Activated naive CD4-positive, alpha-beta T cell treated with anti-CD3 and anti-CD28 coated beads, Interleukin-2, amount 50 U/mL, for 24 hours (primary cell): Measurements from ENCODE around the gene C5orf47.
"Not testable (repeated sequence)": the region's sequence is repeated elsewhere in the genome, so short reads cannot be mapped to it uniquely, and the experiment has no call there.

ENCODE experiments used
- H3K27ac Mint-ChIP-seq: one replicate; pipeline ENCODE4 v1.8.0; 2021; ENCODE audit warnings: mild to moderate bottlenecking, mixed read lengths
- H3K27me3 Mint-ChIP-seq: one replicate; pipeline ENCODE4 v1.8.0; 2021; ENCODE audit warnings: mixed read lengths
- H3K36me3 Mint-ChIP-seq: one replicate; pipeline ENCODE4 v1.8.0; 2021; ENCODE audit warnings: mixed read lengths
- H3K4me1 Mint-ChIP-seq: one replicate; pipeline ENCODE4 v1.8.0; 2021; ENCODE audit warnings: mixed read lengths
- H3K4me3 Mint-ChIP-seq: one replicate; pipeline ENCODE4 v1.8.0; 2021; ENCODE audit warnings: mild to moderate bottlenecking, mixed read lengths
- H3K9me3 Mint-ChIP-seq: one replicate; pipeline ENCODE4 v1.8.0; 2021; ENCODE audit warnings: mixed read lengths

Gene C5orf47

DNA sequence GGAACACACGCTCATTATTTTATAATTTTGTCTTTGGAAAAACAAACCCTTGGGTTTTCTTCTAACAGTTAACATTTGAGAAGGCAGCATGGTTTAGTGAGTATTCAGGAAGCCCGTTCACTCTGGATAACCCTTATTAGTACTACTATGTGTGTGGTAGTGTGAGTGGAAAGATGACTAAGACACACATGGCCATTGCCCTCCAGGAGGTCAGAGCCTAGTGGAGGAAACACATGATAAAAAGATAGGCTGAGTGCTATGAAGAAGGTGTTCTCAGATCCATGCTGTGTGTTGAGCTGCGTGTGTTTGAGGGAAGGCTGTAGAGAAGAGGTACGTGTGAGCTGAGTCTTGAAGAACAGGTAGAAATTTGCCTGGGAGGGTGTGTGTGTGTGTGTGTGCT, 8.4 kb downstream of the C5orf47 start:
- Mint-ChIP-seq H3K9me3 (no peaks in the 10 kb centered on the region), H3K27ac (no peak overlapping the region), H3K27me3 (peaks cover 7% of the 10 kb centered on the region), H3K4me1 (no peaks in the 10 kb centered on the region), H3K36me3 (no peaks in the 10 kb centered on the region), H3K4me3 (no peak overlapping the region)

DNA sequence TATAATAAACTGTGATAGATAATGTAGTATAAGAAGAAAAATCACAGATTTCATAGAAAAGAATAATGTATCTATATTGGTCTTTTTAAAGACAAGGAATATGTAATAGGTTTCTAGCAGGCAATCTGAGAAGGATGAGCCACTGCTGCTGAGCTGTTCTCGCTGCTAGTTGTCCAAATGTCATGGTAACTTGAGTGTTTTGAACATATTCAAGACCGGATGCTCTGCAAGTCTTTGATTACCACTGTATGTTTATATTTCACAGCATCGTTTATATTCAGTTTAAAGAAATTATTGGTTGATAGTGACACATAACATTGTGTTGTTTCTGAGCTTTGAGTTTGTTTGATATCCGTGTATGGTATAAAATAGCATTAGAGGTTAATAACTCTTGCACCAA, 9.6 kb downstream of the C5orf47 start:
- Mint-ChIP-seq H3K36me3 (no peaks in the 10 kb centered on the region), H3K27ac (no peak overlapping the region), H3K4me1 (no peaks in the 10 kb centered on the region), H3K9me3 (no peaks in the 10 kb centered on the region), H3K27me3 (peaks cover 11% of the 10 kb centered on the region), H3K4me3 (no peak overlapping the region)

DNA sequence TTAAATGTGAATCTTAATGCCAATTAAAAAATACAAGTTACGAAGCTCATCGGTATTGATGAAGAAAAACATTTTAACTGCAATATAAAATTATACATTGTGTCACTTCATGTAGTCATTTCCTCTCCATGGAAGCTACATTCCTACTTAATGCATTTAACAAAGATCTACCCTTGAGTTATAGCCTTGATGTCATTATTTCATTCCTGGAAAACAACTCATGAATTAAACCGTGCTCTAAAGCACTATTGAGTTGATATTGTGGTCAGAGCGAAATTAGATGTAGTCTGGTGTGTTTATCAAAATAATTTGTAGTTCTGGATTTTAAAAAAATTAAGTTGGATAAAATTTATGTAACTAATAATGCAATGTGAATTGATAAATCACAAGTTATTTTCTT, 11.1 kb downstream of the C5orf47 start:
- H3K4me1 Mint-ChIP-seq: no peaks in the 10 kb centered on the region
- peaks cover 13% of the 10 kb centered on the region for H3K27me3 Mint-ChIP-seq
- H3K4me3 Mint-ChIP-seq: no peak overlapping the region
- no peaks in the 10 kb centered on the region for H3K36me3 Mint-ChIP-seq
- H3K27ac Mint-ChIP-seq: no peak overlapping the region
- H3K9me3 Mint-ChIP-seq: no peaks in the 10 kb centered on the region

DNA sequence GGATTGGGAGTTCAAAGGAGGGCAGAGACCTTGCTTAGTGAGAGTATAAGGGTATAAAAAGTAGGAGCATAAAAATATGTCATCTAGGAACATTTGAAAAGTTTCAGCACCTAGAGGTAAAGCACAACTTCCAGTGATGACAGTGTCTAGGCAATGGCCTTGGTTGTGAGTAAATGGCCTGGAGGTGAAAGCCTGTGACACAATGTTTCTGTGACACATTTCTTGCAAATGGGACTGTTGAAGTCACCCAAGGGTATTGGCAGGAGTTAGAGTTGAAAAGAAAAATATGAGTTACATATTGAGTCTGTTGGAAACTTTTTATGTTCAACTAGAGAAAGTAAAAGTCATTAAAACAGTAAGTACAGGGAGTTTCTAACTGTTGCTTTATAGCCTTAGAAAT, 14.8 kb downstream of the C5orf47 start:
- Mint-ChIP-seq H3K36me3 (no peaks in the 10 kb centered on the region), H3K4me3 (no peak overlapping the region), H3K9me3 (no peaks in the 10 kb centered on the region), H3K27ac (no peak overlapping the region), H3K27me3 (peaks cover 10% of the 10 kb centered on the region), H3K4me1 (no peaks in the 10 kb centered on the region)

DNA sequence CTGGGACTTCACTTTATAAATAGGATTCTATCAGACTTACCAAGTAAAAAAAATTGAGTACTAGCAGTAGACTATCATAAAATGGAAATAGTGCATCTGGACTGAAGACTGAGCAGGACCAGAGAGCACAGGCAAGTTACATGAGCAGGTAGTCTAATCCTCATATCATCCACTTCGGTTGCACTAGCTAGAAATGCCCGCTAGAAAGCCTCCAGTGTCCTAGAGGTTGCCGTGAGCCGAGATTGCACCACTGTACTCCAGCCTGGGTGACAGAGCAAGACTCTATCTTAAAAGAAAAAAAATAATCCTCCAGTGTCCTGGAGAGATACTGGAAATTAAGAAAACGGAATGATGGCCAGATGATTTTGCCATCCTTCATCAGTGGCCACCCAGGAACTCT, 20.0 kb downstream of the C5orf47 start:
- Mint-ChIP-seq H3K4me3 (no peak overlapping the region), H3K27ac (no peak overlapping the region), H3K36me3 (no peaks in the 10 kb centered on the region), H3K27me3 (peaks cover 8% of the 10 kb centered on the region), H3K4me1 (no peaks in the 10 kb centered on the region), H3K9me3 (no peaks in the 10 kb centered on the region)

DNA sequence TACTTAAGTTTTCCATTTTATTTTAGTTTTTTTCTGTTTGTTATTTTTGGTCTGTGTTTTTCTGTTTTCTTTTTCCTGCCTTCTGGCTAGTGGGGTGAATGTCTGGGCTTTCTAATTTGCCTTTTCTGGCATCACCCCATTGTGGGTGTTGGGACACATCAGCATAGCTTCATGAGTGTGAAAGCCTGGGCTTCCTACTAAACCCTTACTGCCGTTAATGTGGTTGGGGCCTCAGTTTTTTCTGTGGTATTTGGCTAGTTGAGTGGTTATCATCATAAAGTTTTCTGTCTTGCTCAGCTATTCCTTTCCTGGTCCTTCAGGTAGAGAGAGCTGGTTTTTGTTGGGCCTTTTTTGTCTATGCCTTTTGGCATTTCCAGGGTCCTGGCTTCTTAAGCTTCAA, 21.4 kb downstream of the C5orf47 start:
- H3K9me3 Mint-ChIP-seq: no peaks in the 10 kb centered on the region
- H3K4me1 Mint-ChIP-seq: no peaks in the 10 kb centered on the region
- H3K27ac Mint-ChIP-seq: no peak overlapping the region
- H3K4me3 Mint-ChIP-seq: no peak overlapping the region
- peaks cover 6% of the 10 kb centered on the region for H3K27me3 Mint-ChIP-seq
- no peaks in the 10 kb centered on the region for H3K36me3 Mint-ChIP-seq

DNA sequence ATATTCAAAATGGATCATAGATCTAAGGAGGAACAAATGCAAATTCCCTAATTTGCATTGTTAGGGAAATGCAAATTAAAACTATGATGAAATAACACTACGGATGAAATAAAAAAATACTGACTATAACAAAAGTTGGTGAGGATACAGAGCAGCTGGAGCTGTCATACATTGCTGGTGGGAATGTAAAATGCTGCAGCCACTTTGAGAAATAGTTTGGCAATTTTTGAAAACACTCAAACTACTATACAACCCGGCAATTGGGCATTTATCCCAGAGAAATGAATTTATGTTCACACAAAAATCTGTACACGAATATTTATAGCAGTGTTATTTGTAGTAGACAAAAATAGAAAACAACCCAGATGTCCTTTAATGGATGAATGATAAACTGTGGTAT, 22.5 kb downstream of the C5orf47 start:
- no peaks in the 10 kb centered on the region for H3K9me3 Mint-ChIP-seq
- H3K4me3 Mint-ChIP-seq: no peak overlapping the region
- H3K27me3 Mint-ChIP-seq: peaks cover 4% of the 10 kb centered on the region
- H3K36me3 Mint-ChIP-seq: no peaks in the 10 kb centered on the region
- no peak overlapping the region for H3K27ac Mint-ChIP-seq
- H3K4me1 Mint-ChIP-seq: no peaks in the 10 kb centered on the region

DNA sequence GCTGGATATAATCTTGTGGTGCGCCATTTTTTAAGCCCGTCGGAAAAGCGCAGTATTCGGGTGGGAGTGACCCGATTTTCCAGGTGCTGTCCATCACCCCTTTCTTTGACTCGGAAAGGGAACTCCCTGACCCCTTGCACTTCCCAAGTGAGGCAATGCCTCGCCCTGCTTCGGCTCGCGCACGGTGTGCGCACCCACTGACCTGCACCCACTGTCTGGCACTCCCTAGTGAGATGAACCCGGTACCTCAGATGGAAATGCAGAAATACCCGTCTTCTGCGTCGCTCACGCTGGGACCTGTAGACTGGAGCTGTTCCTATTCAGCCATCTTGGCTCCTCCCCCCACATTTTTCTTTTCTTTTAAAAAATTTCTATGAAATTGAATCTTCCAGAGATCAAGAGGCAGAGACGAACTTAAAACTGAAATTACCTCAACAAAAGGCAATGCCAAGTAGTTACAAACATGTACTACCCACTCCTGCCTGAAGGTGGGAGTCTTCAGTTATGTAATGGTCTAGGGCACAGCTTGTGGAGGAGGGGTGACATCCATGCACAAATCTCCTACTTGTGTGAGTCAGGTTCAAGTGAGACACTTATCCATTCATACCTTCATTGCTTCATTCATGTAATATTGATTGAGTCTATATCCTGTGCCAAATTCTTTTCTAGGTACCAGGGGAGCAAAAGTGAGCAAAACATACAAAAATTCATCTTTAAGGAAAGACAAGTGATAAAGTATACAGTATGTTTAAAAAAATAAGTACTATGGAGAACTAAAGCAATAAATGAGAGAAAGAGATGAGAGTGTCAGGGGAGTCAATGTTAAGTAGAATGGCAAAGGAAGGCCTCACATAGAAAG, 31.3 kb downstream of the C5orf47 start:
- H3K27ac Mint-ChIP-seq, H3K36me3 Mint-ChIP-seq, H3K9me3 Mint-ChIP-seq, H3K4me3 Mint-ChIP-seq, H3K4me1 Mint-ChIP-seq: not testable (repeated sequence)
- peaks cover 21% of the 10 kb centered on the region for H3K27me3 Mint-ChIP-seq

DNA sequence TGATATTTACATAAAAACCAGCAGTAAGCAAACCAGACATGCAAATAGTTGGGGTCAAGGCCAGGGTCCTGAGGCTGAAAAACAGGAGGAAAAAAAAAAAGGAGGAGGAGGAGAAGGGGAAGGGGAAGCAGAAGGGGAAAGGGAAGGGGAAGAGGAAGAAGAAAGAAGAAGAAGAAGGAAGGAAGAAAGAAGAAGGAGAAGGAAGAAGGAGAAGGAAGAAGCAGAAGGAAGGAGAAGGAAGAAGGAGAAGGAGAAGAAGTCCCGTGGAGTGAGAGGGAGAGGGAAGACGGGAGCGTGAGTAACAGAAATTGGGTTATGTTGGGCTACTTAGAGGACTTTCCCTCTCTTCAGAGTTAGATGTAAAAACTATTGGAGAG, 31.9 kb downstream of the C5orf47 start:
- Mint-ChIP-seq H3K9me3 (peaks cover 3% of the 10 kb centered on the region), H3K27me3 (peaks cover 21% of the 10 kb centered on the region), H3K36me3 (no peaks in the 10 kb centered on the region), H3K27ac (no peak overlapping the region), H3K4me3 (no peak overlapping the region), H3K4me1 (no peaks in the 10 kb centered on the region)

DNA sequence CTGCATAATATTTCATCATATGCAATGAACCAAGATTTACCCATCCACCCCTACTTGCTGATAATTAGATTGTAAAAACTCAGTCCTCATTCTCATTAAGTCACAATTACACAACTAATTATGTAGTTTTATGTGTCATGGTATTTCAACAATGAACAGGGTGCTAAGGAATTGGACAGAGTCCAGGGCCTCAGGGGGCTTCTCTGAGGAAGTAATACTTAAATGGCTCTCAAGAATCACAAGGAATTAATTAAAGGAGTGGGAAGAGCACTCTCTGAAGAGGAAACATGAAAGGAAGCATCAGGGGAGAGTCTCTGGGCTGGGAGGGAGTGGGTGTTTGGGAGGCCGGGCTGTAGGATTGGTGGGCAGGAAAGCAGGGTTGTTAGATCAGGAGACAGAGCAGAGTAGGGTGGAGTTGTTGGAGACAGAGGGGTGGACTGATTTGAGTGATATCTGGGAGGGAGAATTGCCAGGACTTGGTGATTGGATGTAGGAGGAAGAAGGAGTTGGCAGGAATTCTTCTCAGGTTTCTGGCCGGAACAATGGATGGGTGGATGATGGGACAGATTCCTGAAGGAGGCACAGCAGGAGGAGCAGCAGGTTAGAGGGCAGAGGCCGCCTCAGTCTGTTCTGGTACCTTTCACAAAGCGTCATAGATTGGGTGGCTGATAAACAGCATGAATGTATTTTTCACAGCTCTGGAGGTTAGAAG, 33.6 kb downstream of the C5orf47 start:
- Mint-ChIP-seq H3K9me3 (peaks cover 3% of the 10 kb centered on the region), H3K36me3 (no peaks in the 10 kb centered on the region), H3K4me1 (no peaks in the 10 kb centered on the region), H3K4me3 (no peak overlapping the region), H3K27me3 (peaks cover 21% of the 10 kb centered on the region), H3K27ac (no peak overlapping the region)

DNA sequence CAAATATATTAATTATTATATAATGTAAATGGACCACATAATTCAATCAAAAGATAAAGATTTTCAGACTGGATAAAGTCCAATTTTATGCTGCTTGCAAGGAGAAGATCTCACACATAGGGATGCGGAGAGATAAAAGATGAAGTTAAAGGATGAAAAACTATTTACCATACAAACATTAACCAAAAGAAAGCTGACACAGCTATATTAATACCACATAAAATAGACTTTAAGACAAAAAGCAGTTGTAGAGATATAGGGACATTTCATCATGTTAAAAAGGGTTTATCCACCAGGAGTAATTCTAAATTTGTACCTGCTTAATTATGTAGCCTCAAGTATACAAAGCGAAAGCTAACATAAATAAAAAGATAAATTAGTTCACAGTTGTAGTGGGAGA, 41.3 kb downstream of the C5orf47 start:
- H3K36me3 Mint-ChIP-seq: no peaks in the 10 kb centered on the region
- no peaks in the 10 kb centered on the region for H3K4me1 Mint-ChIP-seq
- peaks cover 1% of the 10 kb centered on the region for H3K27me3 Mint-ChIP-seq
- H3K9me3 Mint-ChIP-seq: peaks cover 11% of the 10 kb centered on the region
- no peak overlapping the region for H3K27ac Mint-ChIP-seq
- H3K4me3 Mint-ChIP-seq: no peak overlapping the region

DNA sequence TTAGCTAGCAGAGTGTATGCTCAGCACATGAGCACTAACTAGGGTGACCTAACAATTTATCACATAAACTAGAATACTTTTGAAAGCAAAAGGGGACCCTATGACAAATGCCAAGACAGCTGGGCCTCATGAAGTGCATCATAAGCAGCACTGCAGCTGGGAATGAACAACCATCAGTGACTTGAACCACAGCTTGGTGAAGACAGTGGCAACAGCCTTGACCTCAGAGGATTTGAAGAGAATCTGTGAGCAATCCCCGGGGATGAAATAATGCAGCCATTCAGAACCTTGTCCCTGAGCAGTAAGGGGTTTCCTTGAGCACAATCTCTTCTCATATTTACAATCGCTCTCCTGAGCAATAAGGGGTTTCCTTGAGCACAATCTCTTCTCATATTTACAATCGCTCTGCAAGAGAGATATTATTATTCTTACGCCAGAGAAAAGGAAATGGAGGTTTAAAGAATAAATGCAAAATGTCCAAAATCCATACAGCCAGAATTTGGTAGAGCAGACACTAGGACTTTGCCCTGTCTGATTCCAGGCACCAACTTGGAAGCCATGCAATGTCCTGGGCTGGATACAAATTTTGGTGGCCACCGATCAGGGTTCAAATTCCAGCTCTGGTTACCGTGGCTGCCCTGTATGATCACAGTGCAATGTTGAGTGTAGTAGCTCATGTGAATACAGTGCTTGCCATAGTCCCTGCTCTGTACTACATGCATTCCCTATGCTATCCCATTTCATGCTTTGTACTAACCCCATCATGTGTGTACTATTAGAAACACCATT, 55.7 kb downstream of the C5orf47 start:
- no peaks in the 10 kb centered on the region for H3K4me1 Mint-ChIP-seq
- peaks cover 5% of the 10 kb centered on the region for H3K9me3 Mint-ChIP-seq
- peaks cover 22% of the 10 kb centered on the region for H3K27me3 Mint-ChIP-seq
- no peaks in the 10 kb centered on the region for H3K36me3 Mint-ChIP-seq
- no peak overlapping the region for H3K27ac Mint-ChIP-seq
- H3K4me3 Mint-ChIP-seq: no peak overlapping the region

DNA sequence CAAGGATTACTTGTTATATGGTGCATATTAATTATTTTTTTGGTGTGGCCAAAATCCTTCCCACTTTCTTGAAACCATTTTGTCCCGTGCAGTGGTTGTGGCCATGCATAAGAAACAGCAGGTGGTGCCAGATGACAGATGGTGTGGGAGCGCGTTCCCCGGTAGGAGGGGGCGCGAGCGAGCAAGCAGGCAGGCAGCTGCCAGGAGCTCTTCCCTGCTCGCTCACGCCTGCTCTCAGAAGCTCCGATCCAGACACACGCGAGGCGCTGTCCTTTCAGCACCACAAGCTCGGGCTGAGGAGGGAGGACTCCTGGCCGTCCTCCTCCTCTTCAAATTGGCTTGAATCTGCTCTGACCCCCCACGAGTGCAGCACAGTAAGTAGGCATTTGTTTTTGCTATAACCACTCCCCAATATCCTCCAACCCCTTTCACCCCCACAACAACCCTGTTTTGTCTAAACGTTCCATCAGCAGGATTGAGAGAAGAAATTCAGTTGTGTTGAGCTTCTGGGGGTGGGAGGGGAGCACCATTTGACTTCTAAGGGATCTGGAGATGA, 56.6 kb downstream of the C5orf47 start, which contains the start of gene NSG2:
Gene NSG2, plus strand, starts transcription at position 237 of the 556 bp plus-strand sequence. CDS start 1,050 bp downstream, outside the sequence.
- Mint-ChIP-seq H3K4me3 (no peak within 1 kb of the TSS), H3K4me1 (no peaks in the 10 kb centered on the region), H3K36me3 (no peaks in the 10 kb centered on the region), H3K9me3 (peaks cover 5% of the 10 kb centered on the region), H3K27me3 (peaks cover 17% of the 10 kb centered on the region), H3K27ac (no peak within 1 kb of the TSS)

DNA sequence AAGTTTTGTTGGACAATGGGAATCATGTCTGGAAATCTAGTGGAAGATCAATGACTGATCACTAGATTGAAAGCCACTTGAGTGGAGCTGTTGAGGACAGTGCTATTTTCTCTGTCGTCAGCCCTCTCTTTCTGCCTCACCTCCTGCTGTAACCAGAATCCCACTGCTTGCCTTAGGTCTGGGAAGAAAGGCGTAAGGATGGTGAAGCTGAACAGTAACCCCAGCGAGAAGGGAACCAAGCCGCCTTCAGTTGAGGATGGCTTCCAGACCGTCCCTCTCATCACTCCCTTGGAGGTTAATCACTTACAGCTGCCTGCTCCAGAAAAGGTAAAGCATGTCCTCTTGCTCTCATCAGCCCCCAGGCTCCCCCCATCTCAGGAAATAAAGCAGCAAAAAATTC, 57.6 kb downstream of the C5orf47 start:
- H3K9me3 Mint-ChIP-seq: peaks cover 5% of the 10 kb centered on the region

DNA sequence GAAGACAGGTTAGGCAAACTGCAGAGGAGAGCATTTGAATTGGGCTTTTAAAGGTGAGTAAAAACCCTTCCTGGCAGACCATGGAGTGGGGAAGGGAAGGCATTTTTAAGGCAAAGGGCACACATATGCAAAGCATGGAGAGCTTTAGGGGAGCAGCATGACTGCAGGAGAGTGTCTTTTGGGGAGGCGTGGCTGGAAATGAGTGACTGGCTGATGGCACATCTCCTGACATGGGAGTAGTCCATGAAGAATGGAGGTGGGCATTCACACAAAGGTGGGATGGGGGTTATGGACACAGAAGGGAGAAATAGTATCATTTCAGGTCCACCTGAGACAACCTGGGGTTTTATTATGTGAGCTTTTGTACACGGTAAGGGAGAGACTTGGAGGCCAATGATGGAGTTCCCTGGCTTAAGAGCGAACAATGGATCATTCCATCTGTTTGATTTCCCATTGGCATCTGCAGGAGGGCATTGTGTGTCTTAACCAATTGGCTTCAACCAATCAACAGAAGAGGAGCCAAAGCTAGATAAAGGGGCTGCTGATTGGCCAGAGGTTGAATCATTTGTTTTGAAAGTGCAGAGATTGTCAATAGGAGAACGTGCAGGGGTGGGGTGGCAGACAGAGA, 58.6 kb downstream of the C5orf47 start:
- Mint-ChIP-seq H3K4me3 (no peak overlapping the region), H3K27me3 (peaks cover 16% of the 10 kb centered on the region), H3K9me3 (peaks cover 5% of the 10 kb centered on the region), H3K36me3 (no peaks in the 10 kb centered on the region), H3K4me1 (no peaks in the 10 kb centered on the region), H3K27ac (no peak overlapping the region)

More for the DNA sequence above, 57.6 kb downstream of the C5orf47 start:
- Mint-ChIP-seq H3K4me3 (no peak overlapping the region), H3K27me3 (peaks cover 18% of the 10 kb centered on the region), H3K27ac (no peak overlapping the region), H3K36me3 (no peaks in the 10 kb centered on the region), H3K4me1 (no peaks in the 10 kb centered on the region)
